NCI-H2029 (cell line): ENCODE results near the gene CDC25A.
A peak's percentile ranks its signal among the peaks of the same experiment; 100 is the strongest.
"Not testable (repeated sequence)": the region's sequence is repeated elsewhere in the genome, so short reads cannot be mapped to it uniquely, and the experiment has no call there.

ENCODE experiments used
- DNase-seq: peaks from one replicate; lab custom pipeline; 2025; lab: John Stamatoyannopoulos, UW

Gene CDC25A

DNA sequence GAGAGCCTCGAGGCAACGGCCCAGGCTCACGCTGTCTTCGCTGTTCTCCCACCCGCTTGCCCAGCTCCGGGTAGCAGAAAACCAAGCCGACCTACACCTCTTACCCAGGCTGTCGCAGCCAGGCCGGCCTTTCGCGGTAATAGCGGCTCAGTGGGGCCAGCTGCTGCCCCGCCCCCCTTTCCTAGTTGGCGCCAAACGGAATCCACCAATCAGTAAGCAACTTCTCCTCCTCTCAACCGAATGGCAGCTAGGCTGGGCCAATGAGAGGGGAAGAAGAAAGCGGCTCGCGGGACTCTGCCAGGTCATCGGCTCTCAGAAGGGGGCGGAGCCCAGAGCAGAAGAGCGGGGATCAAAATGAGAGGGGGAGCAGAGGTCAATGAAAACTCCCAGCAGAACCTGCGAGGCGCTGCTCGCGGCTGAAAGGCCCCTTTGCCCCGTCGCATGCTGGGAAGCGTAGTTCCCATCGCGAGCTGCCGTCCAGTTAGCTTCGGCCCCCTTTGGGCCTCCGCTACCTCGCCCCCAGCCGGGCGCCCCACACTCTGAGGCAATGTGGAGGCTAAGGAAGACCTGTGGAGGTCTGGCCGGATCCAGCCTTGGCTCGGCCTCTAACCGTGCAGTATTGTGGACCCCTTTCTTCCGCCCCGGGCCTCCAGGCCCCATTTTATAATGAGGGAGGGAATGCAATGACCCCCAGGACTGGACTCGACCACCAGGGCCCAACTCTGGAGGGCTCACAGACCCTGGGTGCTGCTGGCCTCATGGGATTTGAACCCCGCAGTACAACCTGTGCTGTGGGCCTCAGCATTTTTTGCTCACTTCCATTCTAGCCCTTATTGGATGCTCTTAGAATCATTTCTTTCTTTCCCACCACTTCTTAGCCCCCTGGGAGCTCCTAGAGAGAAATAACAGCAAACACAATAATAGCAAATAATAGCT lies at the start of gene CDC25A:
Gene CDC25A, minus strand, starts transcription at position 152 of the 936 bp plus-strand sequence. CDS start 470 bp downstream, outside the sequence.
- DNase-seq: peak; percentile 94

DNA sequence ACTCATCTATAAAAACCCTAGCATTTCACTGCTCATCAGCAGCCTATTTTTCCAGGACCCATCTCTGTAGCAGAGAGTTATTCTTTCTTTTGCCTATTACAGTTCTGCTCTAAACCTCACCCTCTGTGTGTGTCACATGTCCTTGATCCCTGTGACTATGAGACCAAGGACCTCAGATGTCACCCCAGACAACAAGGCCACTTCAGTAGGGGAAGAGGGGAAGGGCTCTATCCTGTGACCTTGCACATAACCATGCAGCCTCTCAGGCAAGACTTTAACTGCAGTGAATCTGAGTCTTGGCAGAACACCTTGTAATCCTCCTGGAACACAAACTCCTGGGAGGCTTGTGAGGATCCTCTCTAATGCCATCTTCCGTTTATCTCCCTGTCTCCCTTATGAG lies 48.3 kb upstream of the CDC25A start:
- DNase-seq: no peak

DNA sequence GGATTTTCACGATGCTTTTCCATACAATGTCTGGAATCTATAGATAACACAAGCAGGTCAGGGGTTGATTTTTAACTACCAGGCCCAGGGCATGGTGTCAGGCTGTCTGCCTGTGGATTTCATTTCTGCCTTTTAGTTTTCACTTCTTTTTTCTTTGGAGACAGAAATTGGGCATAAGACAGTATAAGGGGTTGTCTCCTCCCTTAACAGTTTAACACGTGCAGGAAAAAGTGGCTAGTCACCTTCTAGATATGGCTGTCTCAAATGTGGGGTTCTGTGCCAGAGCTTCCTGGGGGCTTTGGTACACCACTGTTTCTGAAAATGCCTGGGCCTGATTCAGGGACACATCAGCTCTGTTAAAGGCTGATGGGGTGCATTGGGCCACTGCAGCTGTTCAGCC lies 45.3 kb upstream of the CDC25A start:
- DNase-seq: no peak

DNA sequence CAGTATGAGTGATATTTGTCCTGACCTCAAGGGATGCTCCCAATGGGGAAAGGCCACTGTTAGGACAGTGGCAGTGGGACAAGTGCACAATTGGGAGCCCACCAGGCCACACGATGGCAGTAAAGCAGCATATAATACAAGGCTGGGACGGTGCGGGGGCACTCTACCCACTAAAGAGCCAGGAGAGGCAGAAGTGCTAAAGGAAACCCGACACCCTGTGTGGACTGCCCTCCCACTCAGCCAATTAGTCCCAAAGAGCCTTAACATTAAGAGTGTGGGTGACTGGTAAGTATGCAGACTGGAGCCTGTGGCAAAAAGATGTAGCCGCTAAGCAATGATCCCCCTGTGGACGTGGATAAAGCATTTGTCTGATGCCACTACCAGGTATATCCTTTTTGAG lies 44.5 kb upstream of the CDC25A start:
- DNase-seq: peak; percentile 79

DNA sequence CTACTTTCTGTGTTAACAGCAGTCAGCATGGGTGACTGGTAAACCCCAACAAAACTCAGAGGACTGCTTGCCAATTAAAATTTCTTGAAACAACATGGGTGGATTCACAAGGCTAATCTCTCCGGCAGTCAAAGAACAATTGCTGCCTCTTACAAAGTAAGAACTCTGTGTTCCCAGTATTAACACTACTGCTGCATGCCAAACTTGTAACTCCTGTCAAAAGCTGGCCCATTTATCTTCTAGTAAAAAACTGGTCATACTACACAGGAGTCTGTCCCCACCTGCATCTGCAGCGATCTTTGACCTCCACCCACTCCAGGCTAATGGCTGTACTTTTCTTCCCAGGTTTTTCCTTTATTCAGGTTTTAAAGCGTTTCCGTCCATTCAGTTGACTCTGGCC lies 44.0 kb upstream of the CDC25A start:
- DNase-seq: no peak

DNA sequence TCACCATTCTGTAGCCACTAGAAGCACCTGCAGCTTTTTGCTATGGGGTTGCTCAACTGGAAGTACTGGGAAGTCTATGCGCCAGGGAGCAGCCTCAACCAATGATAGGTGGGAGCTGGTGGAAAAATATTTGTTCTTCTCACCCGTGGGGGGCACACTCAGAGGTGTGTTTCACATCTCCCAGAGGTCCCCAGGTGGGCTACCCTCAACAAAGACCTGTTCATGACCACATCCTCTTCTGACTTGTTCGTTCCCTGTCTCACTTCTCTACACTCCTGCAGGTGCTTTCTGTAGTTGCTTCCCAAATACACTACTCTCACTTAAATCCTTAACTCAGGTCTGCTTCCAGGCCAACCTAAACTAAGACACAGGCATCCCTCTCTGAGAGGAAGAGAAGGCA lies 38.7 kb upstream of the CDC25A start:
- no peak for DNase-seq

DNA sequence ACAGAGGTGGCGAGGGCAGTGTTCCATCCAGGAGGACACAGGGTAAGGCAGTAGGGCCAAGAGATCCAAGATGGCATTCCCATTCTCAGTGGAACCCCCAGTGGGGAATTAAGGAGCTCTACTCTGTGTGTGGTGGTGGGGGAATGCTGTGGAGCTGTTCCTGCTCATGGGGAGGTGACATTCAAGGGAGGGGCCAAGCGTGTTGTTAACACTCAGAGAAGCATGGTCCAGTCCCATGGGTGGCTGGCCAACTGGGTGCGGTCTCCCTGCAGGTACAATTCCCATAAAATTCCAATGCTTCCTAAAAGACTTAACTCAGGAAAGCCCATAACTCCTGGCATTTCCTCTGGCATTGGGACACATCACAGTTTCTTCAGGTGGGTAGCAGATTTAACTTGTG lies 37.4 kb upstream of the CDC25A start:
- no peak for DNase-seq

DNA sequence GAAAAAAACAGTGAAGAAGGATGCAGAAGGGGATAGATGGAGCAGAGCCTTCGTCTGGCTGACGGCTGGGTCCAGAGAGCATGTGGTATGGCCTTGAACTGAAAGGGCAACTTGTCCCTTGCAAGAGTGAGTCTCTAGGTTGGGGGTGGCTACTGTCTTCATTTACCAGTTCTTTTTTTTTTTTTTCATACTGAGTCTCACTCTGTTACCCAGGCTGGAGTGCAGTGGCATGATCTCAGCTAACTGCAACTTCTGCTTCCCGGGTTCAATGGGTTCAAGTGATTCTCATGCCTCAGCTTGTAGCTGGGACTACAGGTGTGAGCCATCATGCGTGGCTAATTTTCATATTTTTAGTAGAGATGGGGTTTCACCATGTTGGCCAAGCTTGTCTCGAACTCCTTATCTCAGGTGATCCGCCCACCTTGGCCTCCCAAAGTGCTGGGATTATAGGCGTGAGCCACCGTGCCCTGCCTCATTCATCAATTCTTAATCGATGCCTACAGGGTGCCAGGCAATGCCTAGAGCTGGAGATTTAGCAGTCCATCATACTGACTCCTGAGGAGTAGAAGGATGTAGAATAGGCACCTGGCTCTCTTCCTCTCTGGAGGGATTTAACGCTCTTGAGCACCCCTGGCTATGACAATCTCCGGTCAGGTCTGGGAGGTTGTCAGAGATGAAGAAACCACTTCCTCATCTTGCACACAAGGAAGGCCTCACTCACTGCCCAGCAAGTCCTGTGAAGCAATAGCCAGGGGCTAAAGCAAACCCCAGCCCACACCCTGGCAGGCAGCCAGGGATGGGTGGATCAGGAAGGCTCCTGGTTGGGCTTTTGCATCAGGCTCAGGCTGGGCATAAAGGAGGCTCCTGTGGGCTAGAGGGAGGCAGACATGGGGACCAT lies 34.6 kb upstream of the CDC25A start, which contains the start of gene CAMP:
Gene CAMP, plus strand, starts transcription at position 880 of the 898 bp plus-strand sequence. Its CDS starts 17 bp downstream, at position 897.
- peak; percentile 15 for DNase-seq

DNA sequence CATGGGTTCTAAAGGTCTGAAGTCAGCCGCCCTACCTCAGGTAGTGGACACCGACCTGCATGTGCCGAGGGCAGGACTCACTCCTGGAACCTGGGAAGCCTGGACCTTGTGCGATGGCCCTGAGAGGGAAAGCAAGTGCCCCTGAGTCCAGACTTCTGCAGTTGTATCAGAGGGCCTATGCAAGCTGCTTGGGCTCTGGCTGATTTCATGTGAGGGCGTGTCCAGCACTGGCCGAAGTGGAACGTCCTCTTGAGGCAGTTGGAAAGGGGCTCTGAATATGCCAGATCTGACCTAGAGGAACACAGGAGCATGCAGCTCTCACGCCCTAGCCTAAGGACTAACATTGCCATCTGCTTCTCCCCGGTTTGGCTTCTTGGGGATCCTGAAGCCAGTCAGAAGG lies 32.5 kb upstream of the CDC25A start:
- DNase-seq: no peak

DNA sequence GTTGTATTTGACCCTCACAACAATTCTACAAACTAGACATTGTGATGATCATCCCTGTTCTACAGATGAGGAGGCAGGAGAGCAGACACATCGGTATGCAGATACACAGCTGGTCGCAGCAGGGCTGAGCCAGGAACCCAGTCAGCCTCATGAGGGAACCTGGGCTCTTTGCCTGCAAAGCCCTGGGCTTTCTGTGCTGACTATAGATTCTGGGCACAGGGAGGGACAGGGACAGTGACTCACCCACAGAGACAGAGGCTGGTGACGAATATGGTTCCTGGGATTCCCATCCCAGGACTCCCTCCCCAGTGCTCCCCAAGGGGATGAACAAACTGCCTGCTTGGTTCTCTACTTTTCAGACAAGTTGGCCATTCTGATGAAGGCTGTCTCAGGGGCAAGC lies 31.3 kb upstream of the CDC25A start:
- DNase-seq: no peak

DNA sequence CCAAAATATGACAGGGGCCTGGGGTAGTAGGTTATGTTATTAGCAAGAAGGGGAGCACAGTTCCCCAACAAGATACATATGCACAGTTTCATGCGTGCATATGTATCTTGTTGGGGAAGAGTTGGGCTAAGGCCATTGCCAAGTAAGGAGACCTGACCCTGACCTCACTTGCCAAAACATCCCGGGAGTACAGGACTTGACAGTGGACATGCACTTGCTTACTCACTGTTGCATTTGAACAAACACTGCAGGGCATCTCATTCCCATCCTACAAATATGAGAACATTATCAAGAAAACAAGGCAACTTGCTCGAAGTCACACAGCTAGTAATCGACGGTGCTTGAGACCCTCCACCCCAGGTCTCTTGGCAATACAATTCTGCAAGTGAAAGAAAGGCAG lies 30.3 kb upstream of the CDC25A start:
- DNase-seq: no peak

DNA sequence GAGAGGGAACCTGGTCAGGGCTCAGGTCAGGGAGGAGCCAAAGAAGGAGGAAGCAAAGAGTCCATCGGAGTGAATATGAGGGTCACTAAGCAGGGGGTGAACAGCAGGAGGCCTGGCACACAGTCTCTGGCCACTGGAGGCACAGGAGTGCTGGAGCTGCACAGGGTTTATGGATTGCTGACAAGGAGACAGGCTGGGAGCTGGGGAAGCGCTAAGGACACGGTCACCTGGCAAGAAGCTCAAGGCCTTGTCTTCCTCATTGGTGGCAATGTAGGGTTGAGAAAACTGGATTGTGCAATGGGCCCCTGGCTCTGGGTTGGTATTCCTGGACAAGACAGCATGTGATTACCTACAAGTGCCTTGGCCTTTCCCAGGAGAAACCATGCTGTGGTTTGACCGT lies 29.2 kb upstream of the CDC25A start:
- DNase-seq: no peak

DNA sequence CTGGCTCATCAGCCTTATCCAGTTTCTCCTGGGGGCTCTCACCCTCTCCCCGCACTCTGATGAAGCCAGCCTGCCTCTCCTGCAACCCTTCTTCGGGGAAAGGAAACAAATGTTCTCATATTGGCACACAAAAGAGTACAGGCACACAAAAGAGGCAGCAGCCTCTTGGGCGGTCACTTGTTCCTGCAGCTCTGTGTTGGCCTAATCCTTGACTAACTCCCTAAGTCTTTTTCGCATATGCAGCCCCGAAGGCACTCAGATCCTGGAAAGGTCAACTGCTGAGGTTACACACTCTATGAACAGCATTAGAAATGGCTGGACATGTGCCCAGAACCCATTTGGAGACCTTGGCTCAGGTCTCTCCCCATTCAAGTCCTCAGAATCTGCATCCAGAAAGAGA lies 27.7 kb upstream of the CDC25A start:
- DNase-seq: no peak

DNA sequence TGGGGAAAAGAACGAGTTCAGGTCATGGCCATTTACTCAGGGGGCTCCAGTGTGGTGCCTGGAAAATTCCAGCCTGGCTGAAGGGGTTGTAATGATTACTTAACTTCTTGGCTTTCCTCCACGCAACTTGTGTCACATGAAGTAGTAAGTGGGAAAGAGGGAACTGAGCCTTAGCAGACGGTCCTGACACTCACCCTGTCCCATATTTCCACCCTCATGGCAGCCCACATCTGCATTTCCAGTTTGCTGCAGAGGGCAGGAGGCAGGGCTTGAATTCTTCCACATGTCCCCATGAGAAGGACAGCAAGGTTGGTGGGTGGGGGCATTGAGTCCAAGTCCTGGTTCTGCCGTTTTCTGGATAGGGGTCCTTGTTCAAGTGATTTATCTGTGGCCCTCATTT lies 27.2 kb upstream of the CDC25A start:
- no peak for DNase-seq

DNA sequence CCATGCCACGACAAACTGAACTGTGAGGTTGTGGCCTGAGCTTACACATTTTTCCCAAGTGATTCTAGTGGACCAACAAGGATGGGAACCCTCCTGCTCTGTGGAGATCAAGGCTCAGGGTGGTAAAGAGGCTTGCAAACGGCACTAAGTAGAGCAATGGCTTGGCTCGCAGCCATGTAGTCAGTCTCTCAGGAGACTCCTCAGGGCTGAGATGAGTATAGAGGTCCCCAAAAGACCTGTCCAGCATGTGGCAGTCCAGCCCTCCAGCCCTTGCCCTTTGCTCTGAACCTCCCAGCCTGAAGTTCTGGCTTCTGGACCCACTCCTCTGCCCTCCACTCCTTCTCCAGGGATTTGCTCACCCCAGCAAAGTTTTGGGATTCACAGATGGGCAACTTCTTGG lies 26.8 kb upstream of the CDC25A start:
- DNase-seq: no peak

DNA sequence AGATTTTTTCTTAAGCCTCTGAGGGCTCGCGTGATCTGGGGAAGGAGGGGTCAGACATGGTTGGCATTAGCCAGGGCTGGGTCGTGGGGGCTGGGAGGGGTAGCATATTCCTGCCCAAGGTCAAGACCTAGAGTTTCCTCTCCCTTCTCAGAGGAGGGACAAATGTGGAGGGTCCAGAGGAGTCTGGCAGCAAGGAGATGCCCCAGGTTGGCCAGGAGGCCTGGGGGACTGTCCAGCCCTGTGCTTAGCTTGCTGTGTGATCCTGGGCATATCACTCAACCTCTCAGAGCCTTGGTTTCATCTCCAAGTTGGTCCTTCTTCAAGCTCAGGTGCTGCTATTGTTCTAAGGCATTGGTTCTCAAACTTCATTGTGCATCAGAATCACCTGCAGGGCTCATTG lies 26.0 kb upstream of the CDC25A start:
- no peak for DNase-seq

DNA sequence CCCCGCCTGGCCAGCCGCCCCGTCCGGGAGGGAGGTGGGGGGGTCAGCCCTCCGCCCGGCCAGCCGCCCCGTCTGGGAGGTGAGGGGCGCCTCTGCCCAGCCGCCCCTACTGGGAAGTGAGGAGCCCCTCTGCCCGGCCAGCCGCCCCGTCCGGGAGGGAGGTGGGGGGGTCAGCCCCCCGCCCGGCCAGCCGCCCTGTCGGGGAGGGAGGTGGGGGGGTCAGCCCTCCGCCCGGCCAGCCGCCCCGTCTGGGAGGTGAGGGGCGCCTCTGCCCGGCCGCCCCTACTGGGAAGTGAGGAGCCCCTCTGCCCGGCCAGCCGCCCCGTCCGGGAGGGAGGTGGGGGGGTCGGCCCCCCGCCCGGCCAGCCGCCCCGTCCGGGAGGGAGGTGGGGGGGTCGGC lies 23.6 kb upstream of the CDC25A start:
- DNase-seq: not testable (repeated sequence)

DNA sequence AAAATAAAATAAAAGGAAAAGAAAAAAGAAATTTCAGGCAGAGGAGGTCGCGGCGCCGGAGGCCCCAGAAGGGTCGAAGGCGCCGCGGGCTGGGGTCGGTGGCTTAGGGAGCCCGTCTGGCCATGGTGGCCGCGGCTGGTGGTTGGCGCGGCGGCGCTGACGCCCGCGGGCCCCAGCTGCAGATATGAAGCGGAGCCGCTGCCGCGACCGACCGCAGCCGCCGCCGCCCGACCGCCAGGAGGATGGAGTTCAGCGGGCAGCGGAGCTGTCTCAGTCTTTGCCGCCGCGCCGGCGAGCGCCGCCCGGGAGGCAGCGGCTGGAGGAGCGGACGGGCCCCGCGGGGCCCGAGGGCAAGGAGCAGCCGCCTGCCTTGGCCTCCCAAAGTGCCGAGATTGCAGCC lies 22.3 kb upstream of the CDC25A start:
- DNase-seq: not testable (repeated sequence)

DNA sequence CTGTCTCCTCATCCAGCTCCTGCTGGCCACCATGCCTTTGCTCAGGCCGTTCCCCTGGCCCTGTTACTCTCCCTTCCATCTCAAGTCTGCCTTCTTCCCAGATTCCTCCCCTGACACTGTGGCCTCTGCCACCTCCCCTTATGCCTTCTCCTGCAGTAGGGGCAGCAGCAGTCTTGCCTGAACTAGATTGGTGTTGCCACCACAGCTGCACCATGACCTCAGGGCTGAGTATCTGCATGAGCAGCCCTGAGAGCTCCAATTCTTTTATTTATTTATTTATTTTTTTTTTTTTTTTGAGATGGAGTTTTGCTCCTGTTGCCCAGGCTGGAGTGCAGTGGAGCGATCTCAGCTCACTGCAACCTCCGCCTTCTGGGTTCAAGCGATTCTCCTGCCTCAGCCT lies 21.2 kb upstream of the CDC25A start:
- no peak for DNase-seq

DNA sequence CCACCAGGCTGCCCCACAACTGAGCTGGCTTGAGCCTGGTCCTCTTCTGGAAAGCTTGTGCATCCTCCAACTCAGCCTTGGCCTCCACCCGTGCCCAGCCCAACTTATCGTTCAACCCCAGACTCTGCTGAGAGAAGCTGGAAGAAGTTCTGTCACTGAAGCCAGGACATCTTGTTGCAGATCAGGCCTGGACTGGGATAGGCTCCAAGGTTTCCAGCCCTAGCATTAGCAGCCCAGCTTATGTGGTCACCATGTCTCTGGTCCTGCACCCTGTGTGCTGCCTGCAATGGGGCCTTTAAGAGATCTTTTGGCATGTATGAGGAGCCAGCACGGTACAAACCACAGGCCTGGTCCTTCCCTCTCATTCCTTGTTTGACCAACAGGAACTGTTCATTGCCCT lies 19.9 kb upstream of the CDC25A start:
- no peak for DNase-seq

DNA sequence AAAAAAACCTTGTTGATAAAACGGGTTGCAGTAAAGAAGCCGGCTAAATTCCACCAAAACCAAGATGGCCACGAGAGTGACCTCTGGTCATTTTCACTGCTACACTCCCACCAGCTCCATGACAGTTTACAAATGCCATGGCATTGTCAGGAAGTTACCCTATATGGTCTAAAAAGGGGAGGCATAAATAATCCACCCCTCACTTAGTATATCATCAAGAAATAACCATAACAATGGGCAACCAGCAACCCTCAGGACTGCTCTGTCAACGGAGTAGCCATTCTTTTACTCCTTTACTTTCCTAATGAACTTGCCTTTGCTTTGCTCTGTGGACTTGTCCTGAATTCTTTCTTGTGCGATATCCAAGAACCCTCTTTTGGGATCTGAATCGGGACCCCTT lies 14.4 kb upstream of the CDC25A start:
- DNase-seq: no peak

DNA sequence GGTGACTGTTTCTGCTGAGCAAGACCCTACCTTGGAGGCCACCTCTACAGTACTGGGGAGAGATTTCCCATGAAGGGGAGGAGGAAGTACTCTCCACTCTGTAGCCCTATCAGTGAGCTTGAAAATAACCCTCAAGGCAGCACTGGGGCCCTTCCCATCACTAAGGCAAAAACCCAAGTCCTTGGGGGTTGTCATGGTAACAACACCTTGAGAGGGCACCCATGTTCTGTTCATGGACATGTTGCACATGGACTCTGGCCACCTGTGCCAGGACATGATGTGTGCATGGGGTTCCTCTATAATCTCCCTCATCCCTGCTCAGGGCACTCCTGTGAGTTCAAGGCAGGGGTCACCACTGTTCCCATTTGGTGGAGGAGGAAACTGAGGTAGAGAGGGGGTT lies 10.9 kb upstream of the CDC25A start:
- DNase-seq: no peak

DNA sequence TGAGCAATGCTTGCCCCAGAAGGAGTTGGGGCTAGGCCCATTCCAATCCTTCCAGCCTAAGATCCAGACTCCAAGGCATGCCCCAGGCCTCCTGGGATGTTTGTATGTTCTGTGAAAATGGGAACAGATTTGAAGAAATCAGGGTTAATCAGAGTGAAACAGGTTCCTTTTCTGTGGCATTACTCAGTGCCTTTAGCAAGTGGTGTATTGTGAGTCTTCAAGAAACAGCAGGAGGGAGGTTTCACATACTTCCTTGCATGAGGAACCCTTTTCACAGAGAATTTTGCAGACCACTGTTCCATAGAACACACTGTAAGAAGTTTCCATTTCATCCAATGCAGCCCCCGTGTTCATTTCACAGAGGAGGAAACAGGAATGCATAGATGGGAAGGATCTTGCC lies 8.4 kb upstream of the CDC25A start:
- no peak for DNase-seq
